ENCODE data around the gene NEK9. TPM values are rescaled to one million over a fixed set of nuclear protein-coding genes. Genes with fewer than 3 reads are reported as not detected.

The NEK9 gene
- total and polyA plus RNA-seq, 2 donors (not counting 3 experiments of a cell fraction or from before 2014, with no cell fraction given) = 22.1 to 65.1 TPM

DNA sequence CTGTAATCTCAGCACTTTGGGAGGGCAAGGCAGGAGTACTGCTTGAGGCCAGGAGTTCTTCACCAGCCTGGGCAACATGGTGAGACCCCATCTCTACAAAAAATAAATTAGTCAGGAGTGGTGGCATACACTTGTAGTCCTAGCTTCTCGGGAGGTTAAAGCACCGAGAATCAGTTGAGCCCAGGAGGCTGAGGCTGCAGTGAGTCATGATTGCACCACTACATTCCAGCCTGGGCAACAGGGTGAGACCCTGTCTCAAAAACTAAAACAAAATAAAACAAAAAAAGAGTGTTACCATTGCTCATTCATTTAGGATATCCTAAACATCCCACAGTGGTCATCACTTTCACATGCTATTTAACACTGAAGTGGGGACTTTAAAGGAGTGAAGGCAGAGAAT is 7.8 kb downstream of the NEK9 start:
- Histone ChIP-seq H3K79me2 (ENCODE audit: control insufficient read depth, insufficient read depth, low read length) (no peaks in the 10 kb centered on the region), H3K9me3 (replicated peaks; ENCODE audit: control insufficient read depth, insufficient read depth, low read length) (no peaks in the 10 kb centered on the region), H3K27me3 (ENCODE audit: control insufficient read depth in 2 of 2, insufficient read depth in 2 of 2, low read length in 2 of 2) (no peaks in the 10 kb centered on the region), H3K27ac (ENCODE audit: insufficient read depth, low read depth, low read length) (no peak overlapping the region), H3K36me3 (ENCODE audit: control insufficient read depth in 2 of 2, extremely low read depth in 1 of 2, insufficient read depth in 2 of 2, low read length in 2 of 2) (peaks cover 4 to 10% of the 10 kb centered on the region in 2 experiments), H3K4me2 (ENCODE audit: insufficient read depth, low read length) (no peak overlapping the region), H3K4me3 (replicated peaks in 1 of 3; ENCODE audit: insufficient read depth in 1 of 3, low read depth in 1 of 3, low read length in 3 of 3) (no peak overlapping the region), H3K9ac (replicated peaks; ENCODE audit: extremely low read depth, insufficient read depth, low read length) (no peak overlapping the region), H3K9me1 (replicated peaks; ENCODE audit: control insufficient read depth, extremely low read depth, insufficient read depth, low read length) (no peaks in the 10 kb centered on the region), H4K20me1 (replicated peaks; ENCODE audit: control insufficient read depth, extremely low read depth, insufficient read depth, low read length) (no peaks in the 10 kb centered on the region), H3K4me1 (ENCODE audit: control insufficient read depth, extremely low read depth, insufficient read depth, low read length) (peaks cover 15% of the 10 kb centered on the region), H2AFZ (ENCODE audit: low read depth, low read length) (no peak overlapping the region)
- POLR2A ChIA-PET = no interaction called here
- FAIRE-seq (no peak), DNase-seq (ENCODE audit: low read depth, low spot score) (no peak)
- BruUV-seq (replicated peaks) = no TSS peak
- TF ChIP-seq MYC (IDR thresholded peaks at IDR 0.05; ENCODE audit: low read depth, low read length) = no peak
- no peak for TF ChIP-seq GATA2 (IDR thresholded peaks at IDR 0.05; ENCODE audit: insufficient read depth, insufficient read length, low read depth, low read length)
- TF ChIP-seq EZH2 (IDR thresholded peaks at IDR 0.05; ENCODE audit: borderline replicate concordance, low read depth, low read length, severe bottlenecking) = no peak
- TF ChIP-seq JUN (IDR thresholded peaks at IDR 0.05; ENCODE audit: borderline replicate concordance, insufficient read depth, insufficient read length, low read depth) = no peak
- TF ChIP-seq, protein P1, sequence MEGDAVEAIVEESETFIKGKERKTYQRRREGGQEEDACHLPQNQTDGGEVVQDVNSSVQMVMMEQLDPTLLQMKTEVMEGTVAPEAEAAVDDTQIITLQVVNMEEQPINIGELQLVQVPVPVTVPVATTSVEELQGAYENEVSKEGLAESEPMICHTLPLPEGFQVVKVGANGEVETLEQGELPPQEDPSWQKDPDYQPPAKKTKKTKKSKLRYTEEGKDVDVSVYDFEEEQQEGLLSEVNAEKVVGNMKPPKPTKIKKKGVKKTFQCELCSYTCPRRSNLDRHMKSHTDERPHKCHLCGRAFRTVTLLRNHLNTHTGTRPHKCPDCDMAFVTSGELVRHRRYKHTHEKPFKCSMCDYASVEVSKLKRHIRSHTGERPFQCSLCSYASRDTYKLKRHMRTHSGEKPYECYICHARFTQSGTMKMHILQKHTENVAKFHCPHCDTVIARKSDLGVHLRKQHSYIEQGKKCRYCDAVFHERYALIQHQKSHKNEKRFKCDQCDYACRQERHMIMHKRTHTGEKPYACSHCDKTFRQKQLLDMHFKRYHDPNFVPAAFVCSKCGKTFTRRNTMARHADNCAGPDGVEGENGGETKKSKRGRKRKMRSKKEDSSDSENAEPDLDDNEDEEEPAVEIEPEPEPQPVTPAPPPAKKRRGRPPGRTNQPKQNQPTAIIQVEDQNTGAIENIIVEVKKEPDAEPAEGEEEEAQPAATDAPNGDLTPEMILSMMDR (IDR thresholded peaks at IDR 0.05; ENCODE audit: extremely low read depth in 1 of 2, insufficient read depth in 1 of 2, low read depth in 1 of 2, low read length in 2 of 2) = no peak
- TF ChIP-seq POLR2AphosphoS5 (IDR thresholded peaks at IDR 0.05; ENCODE audit: insufficient read depth, low read depth, low read length) = no peak
- TF ChIP-seq POLR2A (IDR thresholded peaks at IDR 0.05; ENCODE audit: low read depth, low read length) = no peak
- TF ChIP-seq, protein P2, sequence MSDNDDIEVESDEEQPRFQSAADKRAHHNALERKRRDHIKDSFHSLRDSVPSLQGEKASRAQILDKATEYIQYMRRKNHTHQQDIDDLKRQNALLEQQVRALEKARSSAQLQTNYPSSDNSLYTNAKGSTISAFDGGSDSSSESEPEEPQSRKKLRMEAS (IDR thresholded peaks at IDR 0.05; ENCODE audit: insufficient read depth, insufficient read length) = no peak
- no peak for TF ChIP-seq FOS (IDR thresholded peaks at IDR 0.05; ENCODE audit: borderline replicate concordance, insufficient read depth, low read length)
- CTCF ChIA-PET = no interaction called here
- dilution Hi-C loops (cut with MboI; ENCODE audit: extremely low pct_ligation_motif_present, low sequenced_read_pairs) = no loop called here
- intact Hi-C loops (cut with micrococcal nuclease) = no loop called here
